GM15510 (cell line): ENCODE measurements around the gene CELF3.

Experiments
- POLR2A ChIP-seq: IDR thresholded peaks from 3 replicates; pipeline ENCODE4 v1.6.1; 2011; ENCODE audit warnings: borderline replicate concordance; ENCODE audit not compliant: insufficient read length; ENCODE audit errors: extremely low read depth

CELF3 gene

GRCh38 chr1:151716771-151717631 is at the start of gene CELF3:
Gene CELF3 (minus strand): TSS chr1:151716803. CDS start chr1:151716020, 783 bp downstream.
- TF ChIP-seq POLR2A: no peak

GRCh38 chr1:151763990-151764389 is 47.4 kb upstream of the CELF3 start:
- no peak for TF ChIP-seq POLR2A

- peak; percentile 83 for TF ChIP-seq POLR2A
These were observed 46.6 kb upstream of the CELF3 start, which contains the start of gene MRPL9 for GRCh38 chr1:151762941-151763921. Gene MRPL9 (minus strand): TSS chr1:151763496. CDS start chr1:151763479, 17 bp downstream.

DNA sequence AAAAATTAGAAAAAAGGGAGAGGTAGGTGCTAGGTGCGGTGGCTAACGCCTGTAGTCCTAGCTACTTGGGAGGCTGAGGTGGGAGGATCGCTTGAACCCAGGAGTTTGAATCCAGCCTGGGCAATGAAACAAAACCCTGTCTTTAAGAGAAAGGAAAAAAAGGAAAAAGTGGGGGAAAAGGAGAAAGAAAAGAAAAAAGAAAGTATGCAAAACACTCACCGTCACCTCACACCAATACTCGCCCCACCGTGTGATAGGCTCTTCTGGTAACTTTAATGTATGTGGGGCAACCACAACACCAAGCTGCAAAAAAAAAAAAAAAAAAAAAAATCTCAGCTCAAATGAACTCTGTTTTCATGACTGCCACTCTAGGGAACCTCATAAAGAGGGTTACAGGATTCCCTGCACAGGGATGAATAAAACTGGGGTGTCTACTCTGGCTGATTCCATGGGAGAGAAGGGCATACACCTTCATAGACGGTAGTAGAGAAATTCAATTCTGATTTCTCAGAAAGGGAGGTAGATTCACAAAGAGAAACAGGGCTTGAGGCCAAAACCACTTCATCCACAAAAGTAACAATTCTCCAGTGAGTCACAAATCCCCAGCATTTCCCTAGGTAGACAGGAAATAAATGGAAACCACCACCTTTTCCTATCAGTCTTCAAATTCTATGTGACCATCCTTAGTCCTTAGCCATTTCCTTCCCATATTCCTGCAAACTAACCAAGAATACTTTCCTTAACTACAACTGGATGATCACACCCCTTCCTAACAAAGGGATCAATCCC is 44.2 kb upstream of the CELF3 start:
- TF ChIP-seq POLR2A: no peak

GRCh38 chr1:151759241-151759640 is 42.6 kb upstream of the CELF3 start:
- no peak for TF ChIP-seq POLR2A

GRCh38 chr1:151756291-151756690 is 39.7 kb upstream of the CELF3 start:
- TF ChIP-seq POLR2A: no peak

DNA sequence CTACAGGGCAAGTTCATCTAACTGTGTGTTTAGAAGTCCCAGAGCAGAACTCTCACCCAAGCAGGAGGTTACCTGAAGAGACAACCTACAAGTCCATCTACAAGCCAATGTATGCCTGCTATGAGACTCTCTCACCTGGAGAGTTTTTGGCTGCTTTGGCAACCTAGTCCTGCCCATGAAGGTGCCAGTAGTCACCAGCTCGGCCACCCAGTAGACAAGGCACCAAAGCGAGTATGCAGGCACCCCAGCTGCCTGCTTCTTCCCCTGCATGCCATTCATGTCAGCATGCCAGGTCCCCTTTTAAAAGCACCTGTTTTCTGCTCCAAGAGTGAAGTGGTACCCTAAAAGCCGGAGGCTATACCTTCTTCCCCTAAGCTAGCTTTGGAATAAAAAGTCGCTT is 24.9 kb upstream of the CELF3 start:
- no peak for TF ChIP-seq POLR2A

DNA sequence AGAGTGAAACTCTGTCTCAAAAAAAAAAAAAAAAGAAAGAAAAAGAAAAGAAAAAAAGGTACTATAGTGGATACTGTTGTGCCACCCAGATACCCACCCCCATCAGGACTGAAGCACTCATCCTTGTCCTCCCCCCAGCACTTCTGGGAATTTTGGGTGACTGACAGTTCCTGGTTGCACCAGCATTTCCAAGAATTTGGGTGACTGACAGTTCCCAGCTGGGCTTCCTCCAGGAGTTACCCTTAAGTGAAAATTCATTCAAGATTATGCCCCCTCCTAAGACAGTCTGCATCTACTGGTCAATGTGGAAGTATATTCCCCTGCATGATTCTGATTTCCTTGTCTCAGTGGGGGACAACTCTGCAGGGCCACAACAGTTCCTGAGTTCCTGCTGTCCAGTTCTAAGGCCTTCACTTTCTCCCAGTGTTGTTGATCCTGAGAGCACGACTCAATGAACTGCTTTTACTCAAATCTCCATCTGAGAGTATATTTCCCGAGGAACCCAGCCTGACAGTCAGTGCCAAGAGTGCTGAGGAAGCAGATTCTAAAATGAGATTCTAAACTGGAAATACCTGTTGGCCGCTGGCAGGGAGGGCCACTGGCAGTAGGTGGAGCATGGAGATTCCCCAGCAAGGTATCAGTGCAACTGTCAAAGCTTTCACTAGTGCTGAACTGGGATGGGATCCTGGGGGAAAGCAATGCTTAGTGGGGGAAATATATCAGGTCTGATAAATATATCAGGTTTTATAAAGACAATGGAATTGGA is 23.2 kb upstream of the CELF3 start:
- TF ChIP-seq POLR2A: no peak

- no peak for TF ChIP-seq POLR2A
These were observed 20.9 kb upstream of the CELF3 start for GRCh38 chr1:151737479-151737878.

GRCh38 chr1:151737026-151737425 is 20.4 kb upstream of the CELF3 start:
- TF ChIP-seq POLR2A: no peak

GRCh38 chr1:151733126-151733525 is 16.5 kb upstream of the CELF3 start:
- no peak for TF ChIP-seq POLR2A

DNA sequence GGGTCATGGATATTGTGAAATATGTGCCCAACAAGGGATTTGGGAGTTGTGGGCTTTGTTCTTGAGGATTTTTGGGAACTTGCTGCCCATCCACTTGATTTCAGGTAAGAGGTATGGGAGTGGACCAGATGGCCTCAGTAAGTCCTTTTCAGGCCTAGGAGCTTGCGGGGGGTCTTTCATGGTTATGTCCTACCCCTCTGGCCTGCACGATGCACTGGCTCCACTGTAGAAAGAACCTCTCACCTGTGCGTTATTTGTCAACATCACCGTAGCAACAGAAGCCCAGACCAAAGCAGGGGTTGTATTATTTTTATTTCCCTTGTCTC is 13.3 kb upstream of the CELF3 start:
- TF ChIP-seq POLR2A: no peak

DNA sequence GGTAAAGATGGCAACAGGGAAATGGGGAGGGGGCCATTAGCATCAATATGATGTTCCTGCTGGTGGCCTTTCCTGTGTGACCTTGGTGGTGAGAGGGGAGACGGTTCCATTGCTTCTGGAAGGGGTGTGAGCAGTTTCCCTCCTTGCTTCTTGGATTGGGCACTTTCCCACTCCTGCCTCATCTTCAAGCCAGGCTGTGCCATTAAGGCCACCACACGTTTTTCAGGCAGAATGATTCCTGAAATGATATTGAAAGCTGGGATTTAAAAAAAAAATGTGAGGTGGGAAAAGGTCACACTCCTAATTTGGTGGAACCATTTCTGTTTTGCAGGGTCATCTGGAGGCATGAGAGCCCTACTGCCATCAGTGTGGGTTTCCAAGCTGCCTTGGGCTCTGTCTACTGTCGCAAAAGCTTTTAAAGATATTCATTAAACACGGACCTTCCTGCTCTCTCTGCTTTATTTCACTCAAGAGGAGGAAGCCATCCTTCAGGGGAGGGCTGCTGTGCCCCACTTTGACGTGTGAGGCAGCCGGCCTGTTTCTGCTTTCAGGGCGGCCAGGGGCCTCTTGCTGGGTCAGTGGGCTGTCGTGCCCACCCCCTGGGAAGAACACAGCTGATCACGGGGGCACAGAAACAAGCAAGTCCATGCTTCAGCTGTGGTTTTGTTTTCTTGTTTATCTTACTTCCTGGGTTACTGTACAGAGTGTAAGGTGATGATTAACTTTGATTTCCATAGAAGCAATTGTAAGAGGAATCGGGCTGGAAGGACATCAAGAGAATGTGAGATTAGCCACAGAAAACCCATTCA is 12.8 kb upstream of the CELF3 start:
- TF ChIP-seq POLR2A: no peak
